Activated T-helper 1 cell treated with anti-CD3 and anti-CD28 coated beads, Interleukin-12 subunit alpha, Interleukin-12 subunit beta, Interleukin-2, Interleukin-4 antibody, amounts not matched to agents 30 ng/mL and 10 ng/mL and 1 ng/mL, durations not matched to agents 14 hours and 24 hours and 36 hours (primary cell): Measurements from ENCODE around the gene IRF2BP1. TPM values are rescaled to one million over a fixed set of nuclear protein-coding genes. Genes with fewer than 3 reads are reported as not detected.
A peak's percentile ranks its signal among the peaks of the same experiment; 100 is the strongest.
"Not testable (repeated sequence)": the region's sequence is repeated elsewhere in the genome, so short reads cannot be mapped to it uniquely, and the experiment has no call there.

Experiments
- DNase-seq: peaks from one replicate; pipeline ENCODE4 v3.0.0; 2021; ENCODE audit warnings: low spot score
- H3K27ac Mint-ChIP-seq: one replicate; pipeline ENCODE4 v1.8.0; 2021; ENCODE audit warnings: mild to moderate bottlenecking, mixed read lengths
- H3K27me3 Mint-ChIP-seq: one replicate; pipeline ENCODE4 v1.8.0; 2022; ENCODE audit warnings: mild to moderate bottlenecking, moderate library complexity, mixed read lengths; ENCODE audit not compliant: insufficient read depth
- H3K36me3 Mint-ChIP-seq: one replicate; pipeline ENCODE4 v1.8.0; 2021; ENCODE audit warnings: low read depth, mixed read lengths
- H3K4me1 Mint-ChIP-seq: one replicate; pipeline ENCODE4 v1.8.0; 2021; ENCODE audit warnings: low read depth, mixed read lengths
- H3K4me3 Mint-ChIP-seq: one replicate; pipeline ENCODE4 v1.8.0; 2021; ENCODE audit warnings: mild to moderate bottlenecking, moderate library complexity, mixed read lengths
- H3K9me3 Mint-ChIP-seq: one replicate; pipeline ENCODE4 v1.8.0; 2021; ENCODE audit warnings: mixed read lengths
- intact Hi-C: fragments of 100-400 bp; cut with micrococcal nuclease; formaldehyde crosslinking; loops from one replicate; pipeline ENCODE4 v1.15.1; 2024
- total RNA-seq: library from RNA; stranded (reverse); gene quantifications from 2 replicates; pipeline ENCODE4 v1.2.3, GENCODE V29; 2022

Gene IRF2BP1
- total RNA-seq, 1 donor from 2014 or later: 21.5 TPM

GRCh38 chr19:45899919-45900589, 14.1 kb upstream of the IRF2BP1 start:
- Mint-ChIP-seq H3K27me3 (no peaks in the 10 kb centered on the region), H3K4me3 (peak overlapping the region; percentile 12), H3K27ac (no peak overlapping the region), H3K36me3 (peaks cover 9% of the 10 kb centered on the region), H3K9me3 (no peaks in the 10 kb centered on the region), H3K4me1 (peaks cover 16% of the 10 kb centered on the region)
- no peak for DNase-seq
- intact Hi-C loops: loop anchor here (5.0 kb wide), 2 partner anchors 117 to 723 kb away; partner anchors contain the start of genes BLOC1S3 and TRAPPC6A

- Mint-ChIP-seq H3K27me3 (no peaks in the 10 kb centered on the region), H3K4me1 (peaks cover 16% of the 10 kb centered on the region), H3K27ac (no peak overlapping the region), H3K9me3 (no peaks in the 10 kb centered on the region), H3K36me3 (peaks cover 9% of the 10 kb centered on the region), H3K4me3 (no peak overlapping the region)
- intact Hi-C loops: no loop called here
- DNase-seq: no peak
Observed at GRCh38 chr19:45899253-45899652, 13.3 kb upstream of the IRF2BP1 start.

DNA sequence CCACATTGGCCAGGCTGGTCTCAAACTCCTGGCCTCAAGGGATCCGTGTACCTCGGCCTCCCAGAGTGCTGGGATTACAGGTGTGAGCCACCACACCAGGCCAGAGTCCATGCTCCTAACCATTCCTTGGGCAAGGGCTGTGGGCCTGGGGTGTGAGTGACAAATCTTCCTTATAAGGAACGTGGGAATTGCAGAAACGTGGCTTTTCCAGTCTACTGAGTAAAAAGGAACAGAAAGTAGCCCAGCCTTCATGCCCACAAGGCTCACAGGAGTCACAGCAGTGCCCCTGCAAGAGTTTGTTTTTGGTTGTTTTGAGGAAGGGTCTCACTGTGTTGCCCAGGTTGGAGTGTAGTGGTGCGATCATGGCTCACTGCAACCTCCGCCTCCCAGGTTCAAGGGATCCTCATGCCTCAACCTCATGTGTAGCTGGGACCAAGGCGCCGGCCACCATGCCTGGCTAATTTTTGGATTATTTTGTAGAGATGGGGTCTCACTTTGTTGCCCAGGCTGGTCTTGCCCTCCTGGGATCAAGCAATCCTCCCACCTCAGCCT, 11.4 kb upstream of the IRF2BP1 start:
- Mint-ChIP-seq H3K4me3 (no peak overlapping the region), H3K27ac (no peak overlapping the region), H3K27me3 (no peaks in the 10 kb centered on the region), H3K9me3 (no peaks in the 10 kb centered on the region), H3K4me1 (peaks cover 16% of the 10 kb centered on the region), H3K36me3 (peaks cover 9% of the 10 kb centered on the region)
- intact Hi-C loops: no loop called here
- no peak for DNase-seq

GRCh38 chr19:45895983-45896599, 10.2 kb upstream of the IRF2BP1 start:
- DNase-seq, H3K27ac Mint-ChIP-seq, H3K4me3 Mint-ChIP-seq, H3K9me3 Mint-ChIP-seq, H3K27me3 Mint-ChIP-seq, intact Hi-C loops, H3K36me3 Mint-ChIP-seq: not testable (repeated sequence)
- H3K4me1 Mint-ChIP-seq: peaks cover 11% of the 10 kb centered on the region

DNA sequence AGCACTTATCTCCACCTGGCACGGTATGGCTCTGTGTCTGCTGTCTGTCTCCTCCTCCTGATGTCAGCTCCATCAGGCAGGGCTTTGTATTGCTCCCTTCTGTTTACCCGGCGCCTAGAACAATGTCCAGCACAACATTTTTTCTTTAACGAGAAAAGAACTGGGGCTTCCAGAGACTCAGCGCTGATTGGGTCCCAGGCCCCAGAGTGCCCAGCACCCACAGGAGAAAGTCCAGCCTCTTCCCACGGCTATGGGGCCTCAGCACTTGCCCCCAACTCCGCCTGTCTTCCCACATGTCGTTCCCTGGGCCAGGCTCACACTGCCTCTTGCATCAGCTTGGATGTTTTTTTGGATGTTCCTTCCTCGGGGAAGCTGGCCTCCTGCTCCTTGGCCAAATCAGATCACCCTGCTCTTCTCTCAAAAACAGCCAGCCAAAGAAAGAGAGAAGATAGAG, 9.6 kb upstream of the IRF2BP1 start:
- no peaks in the 10 kb centered on the region for H3K27me3 Mint-ChIP-seq
- intact Hi-C loops: no loop called here
- no peak overlapping the region for H3K4me3 Mint-ChIP-seq
- no peak overlapping the region for H3K27ac Mint-ChIP-seq
- H3K9me3 Mint-ChIP-seq: no peaks in the 10 kb centered on the region
- peaks cover 7% of the 10 kb centered on the region for H3K4me1 Mint-ChIP-seq
- no peak for DNase-seq
- peaks cover 9% of the 10 kb centered on the region for H3K36me3 Mint-ChIP-seq

GRCh38 chr19:45890877-45891276, 4.9 kb upstream of the IRF2BP1 start:
- Mint-ChIP-seq H3K4me1 (no peaks in the 10 kb centered on the region), H3K9me3 (no peaks in the 10 kb centered on the region), H3K4me3 (no peak overlapping the region), H3K27ac (no peak overlapping the region), H3K27me3 (peaks cover 1% of the 10 kb centered on the region), H3K36me3 (peaks cover 6% of the 10 kb centered on the region)
- intact Hi-C loops: no loop called here
- no peak for DNase-seq

GRCh38 chr19:45889210-45889885, 3.4 kb upstream of the IRF2BP1 start:
- Mint-ChIP-seq H3K27ac (no peak overlapping the region), H3K36me3 (peaks cover 6% of the 10 kb centered on the region), H3K4me1 (no peaks in the 10 kb centered on the region), H3K9me3 (no peaks in the 10 kb centered on the region), H3K27me3 (peaks cover 1% of the 10 kb centered on the region), H3K4me3 (no peak overlapping the region)
- no peak for DNase-seq
- intact Hi-C loops: loop anchor here (10.0 kb wide), 1 partner anchor 455 kb away; the partner anchor contains the start of gene PPP5C

- Mint-ChIP-seq H3K27ac (peak overlapping the region; percentile 95), H3K36me3 (peaks cover 10% of the 10 kb centered on the region), H3K27me3 (peaks cover 1% of the 10 kb centered on the region), H3K9me3 (no peaks in the 10 kb centered on the region), H3K4me1 (peaks cover 9% of the 10 kb centered on the region), H3K4me3 (peak overlapping the region; percentile 88)
- intact Hi-C loops: loop anchor here (2.0 to 10.0 kb wide), 2 partner anchors 458 to 480 kb away; partner anchors contain the start of genes POLR1G and PPP5C
- no peak for DNase-seq
Observed at GRCh38 chr19:45887200-45887710, 1.3 kb upstream of the IRF2BP1 start.

GRCh38 chr19:45886427-45887199, 672 bp upstream of the IRF2BP1 start:
- Mint-ChIP-seq H3K27ac (peak overlapping the region; percentile 95), H3K9me3 (no peaks in the 10 kb centered on the region), H3K4me1 (peaks cover 13% of the 10 kb centered on the region), H3K27me3 (peaks cover 1% of the 10 kb centered on the region), H3K4me3 (peak overlapping the region; percentile 88), H3K36me3 (peaks cover 10% of the 10 kb centered on the region)
- intact Hi-C loops: loop anchor here (1.0 to 10.0 kb wide), 9 partner anchors 16 to 480 kb away; partner anchors contain the start of genes CCDC61, FBXO46, MYPOP and OPA3
- DNase-seq: peak; percentile 88

- intact Hi-C loops: loop anchor here (10.0 kb wide), 1 partner anchor 460 kb away; the partner anchor contains the start of gene PPP5C
Observed at GRCh38 chr19:45884682-45885555, 1.0 kb downstream of the IRF2BP1 start.

GRCh38 chr19:45883881-45884681, 1.9 kb downstream of the IRF2BP1 start:
- Mint-ChIP-seq H3K4me1 (peaks cover 20% of the 10 kb centered on the region), H3K36me3 (peaks cover 4% of the 10 kb centered on the region), H3K4me3 (peak overlapping the region; percentile 83), H3K27me3 (peaks cover 4% of the 10 kb centered on the region), H3K9me3 (no peaks in the 10 kb centered on the region), H3K27ac (no peak overlapping the region)
- DNase-seq: no peak
- intact Hi-C loops: loop anchor here (1.0 to 10.0 kb wide), 3 partner anchors 67 to 461 kb away; partner anchors contain the start of gene PPP5C

More at GRCh38 chr19:45884682-45885555, 1.0 kb downstream of the IRF2BP1 start:
- DNase-seq: no peak
- Mint-ChIP-seq H3K36me3 (peaks cover 6% of the 10 kb centered on the region), H3K27me3 (peaks cover 4% of the 10 kb centered on the region), H3K4me3 (peak overlapping the region; percentile 67), H3K27ac (no peak overlapping the region), H3K9me3 (no peaks in the 10 kb centered on the region), H3K4me1 (peaks cover 20% of the 10 kb centered on the region)
